ENCODE data around the gene SUN2. TPM values are rescaled to one million over a fixed set of nuclear protein-coding genes. Genes with fewer than 3 reads are reported as not detected.

Gene SUN2
- total and polyA plus RNA-seq, 2 donors (not counting 3 experiments of a cell fraction or from before 2014, with no cell fraction given), result 76.7 to 133 TPM

- TF ChIP-seq CTCF (IDR thresholded peaks at IDR 0.05; ENCODE audit: extremely low read depth in 1 of 2, insufficient read depth in 1 of 2, low read depth in 1 of 2, low read length in 2 of 2), result no peak
- TF ChIP-seq JUN (IDR thresholded peaks at IDR 0.05; ENCODE audit: borderline replicate concordance, insufficient read depth, insufficient read length, low read depth), result no peak
- TF ChIP-seq EZH2 (IDR thresholded peaks at IDR 0.05; ENCODE audit: borderline replicate concordance, low read depth, low read length, severe bottlenecking), result no peak
- no peak for TF ChIP-seq MYC (IDR thresholded peaks at IDR 0.05; ENCODE audit: low read depth, low read length)
- no peak for TF ChIP-seq POLR2A (IDR thresholded peaks at IDR 0.05; ENCODE audit: low read depth, low read length)
- TF ChIP-seq POLR2AphosphoS5 (IDR thresholded peaks at IDR 0.05; ENCODE audit: insufficient read depth, low read depth, low read length), result no peak
- no peak for TF ChIP-seq GATA2 (IDR thresholded peaks at IDR 0.05; ENCODE audit: insufficient read depth, insufficient read length, low read depth, low read length)
- TF ChIP-seq, protein P1, sequence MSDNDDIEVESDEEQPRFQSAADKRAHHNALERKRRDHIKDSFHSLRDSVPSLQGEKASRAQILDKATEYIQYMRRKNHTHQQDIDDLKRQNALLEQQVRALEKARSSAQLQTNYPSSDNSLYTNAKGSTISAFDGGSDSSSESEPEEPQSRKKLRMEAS (IDR thresholded peaks at IDR 0.05; ENCODE audit: insufficient read depth, insufficient read length), result no peak
- no peak for TF ChIP-seq FOS (IDR thresholded peaks at IDR 0.05; ENCODE audit: borderline replicate concordance, insufficient read depth, low read length)
- H3K4me1 ChIP-seq (ENCODE audit: control insufficient read depth, extremely low read depth, insufficient read depth, low read length), result no peaks in the 10 kb centered on the region
- H3K9me1 ChIP-seq (replicated peaks; ENCODE audit: control insufficient read depth, extremely low read depth, insufficient read depth, low read length), result no peaks in the 10 kb centered on the region
- H3K36me3 ChIP-seq (ENCODE audit: control insufficient read depth in 2 of 2, extremely low read depth in 1 of 2, insufficient read depth in 2 of 2, low read length in 2 of 2), result peaks cover 17 to 66% of the 10 kb centered on the region in 2 experiments
- H3K27me3 ChIP-seq (ENCODE audit: control insufficient read depth in 2 of 2, insufficient read depth in 2 of 2, low read length in 2 of 2), result no peaks in the 10 kb centered on the region
- no TSS peak for BruUV-seq (replicated peaks)
- H3K4me2 ChIP-seq (ENCODE audit: insufficient read depth, low read length), result no peak overlapping the region
- H4K20me1 ChIP-seq (replicated peaks; ENCODE audit: control insufficient read depth, extremely low read depth, insufficient read depth, low read length), result no peaks in the 10 kb centered on the region
- no peak overlapping the region for H2AFZ ChIP-seq (ENCODE audit: low read depth, low read length)
- dilution Hi-C loops (cut with MboI; ENCODE audit: extremely low pct_ligation_motif_present, low sequenced_read_pairs), result no loop called here
- H3K27ac ChIP-seq (ENCODE audit: insufficient read depth, low read depth, low read length), result no peak overlapping the region
- ChIA-PET POLR2A (no interaction called here), CTCF (interaction anchor here (3.1 kb wide), 1 partner anchor 9 kb away, joined by 11 read pairs; no protein-coding TSS in a partner anchor)
- intact Hi-C loops (cut with micrococcal nuclease), result no loop called here
- no peak overlapping the region for H3K9ac ChIP-seq (replicated peaks; ENCODE audit: extremely low read depth, insufficient read depth, low read length)
- H3K79me2 ChIP-seq (ENCODE audit: control insufficient read depth, insufficient read depth, low read length), result no peaks in the 10 kb centered on the region
- DNase-seq (ENCODE audit: low read depth, low spot score), result no peak
- no peaks in the 10 kb centered on the region for H3K9me3 ChIP-seq (replicated peaks; ENCODE audit: control insufficient read depth, insufficient read depth, low read length)
- no peak overlapping the region for H3K4me3 ChIP-seq (replicated peaks in 1 of 3; ENCODE audit: insufficient read depth in 1 of 3, low read depth in 1 of 3, low read length in 3 of 3)
- no peak for FAIRE-seq
Measured at GRCh38 chr22:38741166-38741565, 14.6 kb downstream of the SUN2 start.
